Epithelial cell of esophagus (primary cell): ENCODE data around the gene MOB2.

Source experiments
- DNase-seq: peaks from one replicate; pipeline ENCODE4 v3.0.0; 2010; ENCODE audit warnings: low read depth
- H3K4me3 ChIP-seq: 2 replicates; pipeline ENCODE4 v1.5.1; 2011; ENCODE audit warnings: mild to moderate bottlenecking, low read length, control low read depth
- CTCF ChIP-seq: IDR thresholded peaks from 2 replicates; pipeline ENCODE4 v1.5.1; 2011; ENCODE audit warnings: low read depth, mild to moderate bottlenecking, low read length, control low read depth, inconsistent platforms; ENCODE audit not compliant: insufficient read depth; ENCODE audit errors: missing control alignments

The MOB2 gene

GRCh38 chr11:1480555-1481482 is 5.8 kb downstream of the MOB2 start:
- no peak overlapping the region for H3K4me3 ChIP-seq
- no peak for TF ChIP-seq CTCF
- no peak for DNase-seq

DNA sequence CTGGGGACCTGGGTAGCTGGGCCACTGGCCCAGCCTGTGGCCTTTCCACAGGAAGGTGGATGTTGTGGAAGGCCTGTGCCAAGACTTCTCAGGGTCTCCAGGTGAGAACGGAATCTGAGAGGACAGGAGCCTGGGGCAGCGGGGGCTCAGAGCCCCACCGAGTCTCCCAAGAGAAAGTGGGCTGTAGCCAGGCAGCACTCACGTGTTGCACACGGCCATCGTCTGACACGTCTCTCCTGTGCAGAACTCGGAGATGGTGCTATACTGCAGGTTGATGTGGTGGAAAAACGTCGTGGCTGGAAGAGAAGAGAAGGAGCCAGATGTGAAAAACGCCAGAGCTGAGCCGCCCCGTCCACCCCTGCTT is 6.4 kb downstream of the MOB2 start:
- DNase-seq = no peak
- H3K4me3 ChIP-seq = no peak overlapping the region
- TF ChIP-seq CTCF = no peak

GRCh38 chr11:1479678-1480118 is 6.9 kb downstream of the MOB2 start:
- H3K4me3 ChIP-seq = no peak overlapping the region
- DNase-seq = no peak
- no peak for TF ChIP-seq CTCF

- DNase-seq = no peak
- no peak overlapping the region for H3K4me3 ChIP-seq
- TF ChIP-seq CTCF = no peak
Observed at GRCh38 chr11:1479006-1479677, 7.4 kb downstream of the MOB2 start.

- TF ChIP-seq CTCF = no peak
- DNase-seq = no peak
- H3K4me3 ChIP-seq = no peak overlapping the region
Observed at GRCh38 chr11:1478544-1478943, 8.0 kb downstream of the MOB2 start.

GRCh38 chr11:1478011-1478410 is 8.6 kb downstream of the MOB2 start:
- no peak for TF ChIP-seq CTCF
- no peak overlapping the region for H3K4me3 ChIP-seq
- no peak for DNase-seq
